Activated T-cell treated with anti-CD3 and anti-CD28 coated beads, Interleukin-2, amount 50 U/mL, for 48 hours (primary cell): Measurements from ENCODE around the gene IL9.
"Not testable (repeated sequence)": the region's sequence is repeated elsewhere in the genome, so short reads cannot be mapped to it uniquely, and the experiment has no call there.

ENCODE experiments used
- DNase-seq, 2 experiments: peaks; one replicate each; pipeline ENCODE4 v3.0.0-alpha.2; 2020

The IL9 gene

GRCh38 chr5:135866016-135866415 is 29.6 kb downstream of the IL9 start:
- DNase-seq: no peak

DNA sequence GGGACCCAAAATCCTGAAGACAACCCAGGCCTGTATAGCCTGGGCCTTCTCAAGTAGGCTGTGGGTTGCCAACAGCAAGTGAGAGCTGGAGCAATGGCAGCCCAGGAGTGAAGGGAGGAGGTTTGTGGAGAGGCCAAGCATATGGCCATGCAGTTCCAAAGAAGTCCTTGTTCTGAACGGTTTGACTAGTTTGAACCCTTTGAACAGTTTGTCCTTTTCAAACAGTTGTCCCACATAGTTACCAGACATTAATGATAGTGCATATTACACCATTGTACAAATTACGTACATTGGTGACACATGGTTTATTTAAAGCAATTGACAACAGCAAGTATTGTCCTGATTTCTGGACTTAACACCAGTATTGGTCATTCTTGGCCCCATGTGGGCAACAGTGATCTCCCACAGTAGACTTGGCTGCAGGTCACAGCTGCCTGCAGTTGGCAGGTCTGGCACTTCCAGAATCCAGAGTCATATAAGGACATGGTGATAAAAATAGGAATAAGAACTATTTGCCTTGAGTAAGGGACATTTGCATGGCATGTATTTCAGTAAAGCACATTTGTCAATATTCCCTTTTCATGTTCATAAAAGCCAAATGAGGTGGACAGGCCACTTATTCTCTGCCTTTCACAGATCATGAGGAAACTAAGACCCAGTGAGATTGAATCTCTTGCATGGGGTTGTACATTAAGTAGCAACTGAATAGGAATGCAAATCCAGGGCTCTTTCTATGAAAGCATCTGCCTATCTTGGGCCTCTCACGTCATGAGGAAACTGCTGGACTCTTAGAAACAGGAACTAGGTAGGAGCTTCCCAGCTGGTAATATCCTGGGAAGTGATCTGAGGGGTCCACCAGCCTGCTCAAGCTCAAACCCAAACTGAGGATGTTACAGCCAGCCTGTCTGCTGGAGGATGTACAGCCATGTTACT is 30.9 kb downstream of the IL9 start:
- DNase-seq: no peak

DNA sequence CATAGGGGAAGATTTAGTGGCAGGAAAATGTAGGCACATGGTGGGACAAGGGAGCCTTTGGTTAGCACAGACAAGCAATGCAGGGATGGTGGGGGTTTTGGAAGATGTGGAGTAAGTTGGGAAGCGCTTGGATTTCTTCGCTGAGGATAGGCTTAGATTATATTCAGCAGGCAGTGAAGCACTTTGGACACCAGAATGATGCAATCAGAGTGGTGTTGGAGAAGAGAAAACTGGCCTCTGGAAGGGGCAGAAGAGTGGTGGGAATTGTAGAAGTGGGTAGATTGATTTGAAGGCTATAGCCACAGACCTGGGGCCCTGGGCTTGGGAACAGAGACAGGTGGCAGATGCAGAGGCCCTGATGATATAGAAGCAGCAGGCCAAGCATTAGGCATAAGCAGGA is 32.9 kb downstream of the IL9 start:
- DNase-seq: no peak

DNA sequence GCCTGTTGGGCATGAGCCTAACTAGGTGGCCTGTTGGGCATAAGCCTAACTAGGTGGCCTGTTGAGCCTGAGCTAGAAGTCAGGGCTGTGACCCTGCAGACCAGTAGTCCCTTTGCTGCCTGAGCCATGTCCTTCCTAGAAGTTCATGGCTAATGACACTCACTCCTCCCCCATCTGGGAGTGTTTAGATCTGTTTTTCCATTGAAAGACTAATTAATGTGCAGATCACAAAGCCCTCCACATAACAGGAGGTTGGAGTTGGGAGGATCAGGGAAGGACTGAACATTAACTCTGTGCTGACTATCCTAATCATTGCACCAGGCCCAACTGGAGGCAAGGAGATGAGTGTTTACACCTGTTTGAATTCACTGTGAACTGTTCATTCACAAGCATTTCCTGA is 33.6 kb downstream of the IL9 start:
- no peak for DNase-seq

DNA sequence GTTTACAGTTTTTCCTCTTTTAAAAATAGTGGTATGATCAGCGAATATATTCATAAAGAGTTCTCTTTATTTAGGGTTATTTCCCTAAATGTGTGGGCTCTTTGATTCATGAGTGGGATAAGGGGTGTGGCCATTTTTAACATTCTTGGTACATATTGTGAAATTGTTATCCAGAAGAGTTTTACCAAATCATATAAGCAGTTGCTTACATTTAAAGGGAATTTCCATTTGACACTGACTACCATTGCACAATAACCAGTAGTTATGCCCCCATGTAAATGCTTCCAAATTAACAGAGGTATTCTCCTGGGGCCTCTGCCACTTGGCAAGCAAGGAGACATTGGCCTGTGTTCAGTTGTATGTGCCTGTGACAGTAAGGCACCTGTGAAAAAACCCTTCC is 34.0 kb downstream of the IL9 start:
- no peak for DNase-seq

DNA sequence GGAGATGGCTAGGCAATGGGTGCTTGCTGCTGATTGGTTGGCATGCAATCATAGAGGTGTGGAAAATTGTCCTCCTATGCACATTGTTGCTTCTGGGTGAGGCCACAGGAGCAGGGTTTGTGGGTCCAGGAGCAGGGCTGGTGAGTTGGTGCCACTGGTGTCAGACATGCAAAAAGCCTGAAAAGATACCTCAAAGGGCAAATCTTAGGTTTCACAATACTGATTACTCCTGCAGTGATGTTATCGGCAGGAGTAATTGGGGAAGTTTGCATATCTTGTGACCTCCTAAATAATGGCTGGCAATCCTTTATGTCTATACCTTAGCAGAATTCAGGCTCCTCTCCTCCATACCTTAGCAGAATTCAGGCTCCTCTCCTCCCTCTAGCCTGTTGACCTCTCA is 36.0 kb downstream of the IL9 start:
- DNase-seq: no peak

- DNase-seq: not testable (repeated sequence)
These were observed 36.5 kb downstream of the IL9 start for GRCh38 chr5:135859186-135859585.

- no peak for DNase-seq
These were observed 37.9 kb downstream of the IL9 start for GRCh38 chr5:135857630-135858311.

DNA sequence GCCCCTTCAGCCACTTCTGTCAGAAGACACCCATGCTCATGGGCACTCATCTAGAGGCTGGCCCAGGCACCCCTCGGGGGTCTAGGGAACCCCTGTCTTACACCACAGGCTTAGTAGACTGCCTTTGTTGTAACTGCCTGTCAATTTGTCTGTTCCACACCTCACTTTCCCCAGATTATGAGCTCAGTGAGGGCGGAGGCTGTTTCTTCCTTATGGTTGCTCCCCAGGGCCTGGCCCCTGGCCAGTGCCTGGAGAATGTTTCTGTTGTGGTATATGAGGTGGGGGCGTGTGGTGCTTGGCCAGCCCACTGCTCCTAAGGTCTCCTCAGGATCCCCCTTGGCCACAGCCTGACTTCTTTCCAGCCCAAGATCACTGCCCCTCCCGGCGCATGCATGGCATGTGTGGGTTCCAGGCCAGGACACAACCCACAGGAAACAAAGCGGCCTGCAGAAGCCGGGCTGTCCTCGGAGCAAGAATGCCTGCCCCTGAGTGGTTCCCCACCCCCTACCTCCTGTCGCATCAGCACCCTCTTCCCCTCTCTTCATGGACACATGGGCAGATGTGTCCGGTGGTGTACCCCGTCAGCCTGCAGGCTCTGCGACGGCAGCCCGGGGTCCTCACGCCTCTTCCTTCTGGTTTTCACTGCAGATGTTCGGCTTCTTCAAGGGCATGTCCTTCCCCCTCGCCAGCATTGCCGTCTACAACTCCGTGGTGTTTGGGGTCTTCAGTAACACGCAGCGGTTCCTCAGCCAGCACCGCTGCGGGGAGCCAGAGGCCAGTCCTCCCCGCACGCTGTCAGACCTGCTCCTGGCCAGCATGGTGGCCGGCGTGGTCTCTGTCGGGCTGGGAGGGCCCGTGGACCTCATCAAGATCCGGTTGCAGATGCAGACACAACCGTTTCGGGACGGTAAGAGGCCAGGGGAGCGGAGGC is 43.5 kb downstream of the IL9 start:
- no peak for DNase-seq

DNA sequence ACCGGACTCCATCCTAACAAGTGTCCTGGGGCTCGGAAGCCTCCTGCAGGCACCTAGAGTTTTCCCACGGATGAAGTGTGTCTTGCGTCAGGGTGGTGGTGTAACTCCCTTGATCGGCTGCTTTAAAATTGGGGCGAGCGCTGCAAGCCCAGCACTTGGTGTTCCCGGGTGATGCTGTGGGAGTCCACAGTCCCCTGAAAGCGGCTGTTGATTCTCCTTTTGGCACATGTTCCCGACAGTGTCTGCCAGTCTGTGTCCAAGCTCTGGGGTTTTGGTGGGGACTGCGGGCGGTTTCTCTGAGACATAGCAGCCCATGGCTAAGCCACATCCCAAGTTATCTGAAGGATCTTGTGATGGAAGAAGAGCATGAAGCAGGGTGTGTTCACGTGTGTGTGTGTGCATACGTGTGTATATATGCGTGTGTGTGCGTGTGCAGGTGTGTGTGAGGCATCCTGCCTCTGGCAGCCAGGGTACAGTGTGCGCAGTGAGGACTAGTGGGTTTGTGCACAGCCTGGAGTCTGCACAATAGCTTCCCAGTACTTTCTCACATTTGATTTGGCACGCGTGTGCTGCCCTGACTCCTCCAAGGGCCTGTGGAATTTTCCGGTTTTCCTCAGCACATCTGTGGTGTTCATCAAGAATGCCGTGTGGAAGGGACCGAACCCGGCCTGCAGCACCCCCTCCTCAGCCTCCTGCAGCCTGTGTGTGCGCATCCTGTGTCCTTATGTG is 44.3 kb downstream of the IL9 start:
- DNase-seq: no peak

DNA sequence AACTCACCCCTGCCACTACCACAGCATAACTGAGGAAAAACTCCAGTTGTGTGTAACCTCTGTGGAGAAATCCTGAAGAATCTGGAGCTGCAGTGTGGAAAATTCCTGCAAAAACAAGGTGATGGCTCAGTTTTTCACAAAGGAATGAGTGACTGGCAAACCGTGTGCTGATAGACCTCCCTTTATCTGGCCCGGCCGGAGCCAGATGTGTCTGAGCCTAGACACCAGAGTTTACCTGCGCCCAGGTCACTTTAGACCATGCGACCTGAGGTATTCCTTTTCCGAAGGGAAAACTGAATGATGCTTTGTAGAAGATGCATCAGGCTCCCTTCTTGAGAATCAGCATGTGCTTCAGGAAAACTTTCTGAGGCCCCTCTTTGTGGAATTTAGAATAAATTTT is 45.0 kb downstream of the IL9 start:
- no peak for DNase-seq

- DNase-seq: no peak
These were observed 45.4 kb downstream of the IL9 start for GRCh38 chr5:135850231-135850630.

DNA sequence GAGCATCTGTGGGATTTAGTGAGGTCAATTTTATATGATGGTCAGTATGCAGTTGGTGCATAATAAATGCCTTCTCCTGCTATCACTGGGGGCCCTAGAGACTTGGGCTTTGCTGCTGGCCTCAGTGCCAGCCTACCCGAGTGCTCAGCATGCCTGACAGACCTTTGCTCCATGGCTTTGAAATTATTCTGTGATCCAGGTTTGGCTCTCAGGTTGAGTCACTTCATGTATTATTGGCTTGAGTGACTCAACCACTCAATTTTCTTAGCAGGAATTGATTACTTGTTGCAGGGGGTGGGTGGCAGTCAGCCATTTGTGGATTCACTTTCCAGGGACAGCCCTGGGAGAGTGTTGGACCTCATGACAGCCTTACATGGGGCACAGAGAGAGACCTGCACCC is 47.7 kb downstream of the IL9 start:
- DNase-seq: no peak

- DNase-seq: no peak
These were observed 49.3 kb downstream of the IL9 start for GRCh38 chr5:135846311-135846710.

DNA sequence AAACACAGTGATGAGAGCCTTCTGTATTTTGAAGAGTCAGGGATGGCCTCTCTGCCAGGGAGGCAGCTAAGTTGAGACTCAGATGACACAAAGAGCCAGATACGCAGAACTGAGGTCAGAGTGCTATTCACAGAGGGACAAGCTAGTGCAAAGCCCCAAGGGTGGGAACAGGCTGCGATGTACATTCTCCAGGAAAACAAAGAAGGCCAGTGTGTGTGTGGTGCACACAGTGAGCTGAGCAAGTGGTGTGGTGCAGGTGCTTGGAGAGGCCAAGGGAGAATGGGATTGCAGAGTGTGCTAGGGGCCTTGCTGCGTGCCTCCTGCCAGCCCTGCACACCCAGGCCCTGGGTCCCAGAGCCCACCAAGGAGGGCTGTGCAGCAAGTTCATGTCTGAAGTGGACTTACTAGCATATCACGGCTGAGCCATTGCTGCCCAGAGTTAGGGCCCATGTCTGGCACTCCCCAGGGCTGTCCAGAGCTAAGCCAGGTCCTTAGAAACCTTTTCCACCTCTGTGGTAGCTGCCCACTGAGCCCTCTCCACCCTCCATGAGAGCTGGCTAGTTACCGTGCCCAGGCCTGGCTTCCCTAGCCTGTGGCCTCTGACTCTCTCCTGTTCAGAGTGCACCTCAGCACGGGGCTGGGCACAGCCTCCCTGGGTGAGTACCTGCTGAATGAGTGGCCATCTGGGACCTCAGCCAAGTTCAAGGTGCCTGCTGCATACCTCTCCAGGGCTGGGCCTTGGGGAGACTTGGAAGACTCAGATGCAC is 51.9 kb downstream of the IL9 start:
- no peak for DNase-seq

GRCh38 chr5:135842737-135843136 is 52.9 kb downstream of the IL9 start:
- DNase-seq: no peak
